HG03571 (cell line): Measurements from ENCODE around the gene ADSS1.
"Not testable (repeated sequence)": the region's sequence is repeated elsewhere in the genome, so short reads cannot be mapped to it uniquely, and the experiment has no call there.

Experiments
- ATAC-seq: cut with Tn5 transposase; IDR thresholded peaks from one replicate; pipeline ENCODE4 v1.9.1; 2021; ENCODE audit not compliant: unreplicated experiment

ADSS1 gene

DNA sequence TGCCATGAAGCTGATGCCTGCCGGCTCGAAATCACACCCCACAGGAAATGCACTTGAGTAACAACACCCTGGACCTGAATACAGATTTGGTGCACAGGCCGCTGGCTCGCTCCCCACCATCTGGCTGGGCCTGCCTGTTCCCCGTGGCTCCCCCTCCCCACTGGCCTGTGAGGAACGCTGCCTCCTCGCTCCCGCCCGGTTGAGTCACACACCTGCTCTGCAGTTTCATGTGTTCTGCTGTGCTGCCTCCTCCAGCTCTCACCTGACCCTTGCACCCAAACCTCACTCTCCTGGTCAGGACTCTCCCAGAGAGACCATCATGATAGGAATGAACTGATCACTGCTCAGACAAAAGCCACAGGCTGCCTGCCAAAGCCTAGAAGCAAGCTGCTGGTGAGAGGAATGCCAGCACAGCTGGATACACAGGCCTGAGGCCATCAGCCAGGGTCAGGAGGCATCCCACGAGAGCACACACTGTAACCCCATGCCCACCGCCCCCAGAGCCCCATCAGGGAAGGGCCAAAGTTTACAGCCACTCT, 25.2 kb downstream of the ADSS1 start:
- no peak for ATAC-seq

DNA sequence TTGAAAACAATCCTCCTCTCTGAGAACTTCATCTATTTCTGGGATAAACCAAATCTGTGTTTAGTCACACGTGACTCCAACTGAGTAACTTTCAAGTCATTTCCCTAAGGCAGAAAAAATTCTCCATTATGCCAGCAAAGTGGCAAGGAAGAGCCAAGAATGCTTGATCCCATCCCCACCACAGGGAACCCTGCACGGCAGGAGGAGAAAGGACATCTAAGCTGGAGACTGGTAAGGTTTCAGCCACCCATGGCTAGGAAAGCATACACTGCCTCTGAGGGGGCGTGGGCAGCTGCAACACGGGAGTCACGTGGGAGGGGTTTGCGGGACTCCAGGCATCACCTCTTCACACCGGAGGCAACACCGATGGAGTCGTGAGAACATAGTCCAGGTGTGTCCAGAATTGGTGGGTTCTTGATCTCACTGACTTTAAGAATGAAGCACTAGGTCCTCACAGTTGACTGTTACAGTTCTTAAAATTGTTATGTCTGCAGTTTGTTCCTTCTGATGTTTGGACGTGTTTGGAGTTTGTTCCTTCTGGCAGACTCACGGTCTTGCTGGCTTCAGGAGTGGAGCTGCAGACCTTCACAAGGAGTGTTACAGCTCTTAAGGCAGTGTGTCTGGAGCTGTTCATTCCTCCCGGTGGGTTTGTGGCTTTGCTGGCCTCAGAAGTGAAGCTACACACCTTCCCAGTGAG, 26.2 kb downstream of the ADSS1 start:
- ATAC-seq = no peak

DNA sequence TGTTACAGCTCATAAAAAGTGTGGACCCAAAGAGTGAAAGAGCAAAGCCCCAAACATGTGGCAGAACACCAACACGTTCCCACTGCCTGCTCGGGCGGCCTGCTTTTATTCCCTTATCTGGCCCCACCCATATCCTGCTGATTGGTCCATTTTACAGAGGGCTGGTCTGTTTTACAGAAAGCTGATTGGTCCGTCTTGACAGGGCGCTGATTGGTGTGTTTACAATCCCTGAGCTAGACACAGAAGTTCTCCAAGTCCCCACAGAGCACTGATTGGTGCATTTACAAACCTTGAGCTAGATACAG, 26.7 kb downstream of the ADSS1 start:
- ATAC-seq = not testable (repeated sequence)

DNA sequence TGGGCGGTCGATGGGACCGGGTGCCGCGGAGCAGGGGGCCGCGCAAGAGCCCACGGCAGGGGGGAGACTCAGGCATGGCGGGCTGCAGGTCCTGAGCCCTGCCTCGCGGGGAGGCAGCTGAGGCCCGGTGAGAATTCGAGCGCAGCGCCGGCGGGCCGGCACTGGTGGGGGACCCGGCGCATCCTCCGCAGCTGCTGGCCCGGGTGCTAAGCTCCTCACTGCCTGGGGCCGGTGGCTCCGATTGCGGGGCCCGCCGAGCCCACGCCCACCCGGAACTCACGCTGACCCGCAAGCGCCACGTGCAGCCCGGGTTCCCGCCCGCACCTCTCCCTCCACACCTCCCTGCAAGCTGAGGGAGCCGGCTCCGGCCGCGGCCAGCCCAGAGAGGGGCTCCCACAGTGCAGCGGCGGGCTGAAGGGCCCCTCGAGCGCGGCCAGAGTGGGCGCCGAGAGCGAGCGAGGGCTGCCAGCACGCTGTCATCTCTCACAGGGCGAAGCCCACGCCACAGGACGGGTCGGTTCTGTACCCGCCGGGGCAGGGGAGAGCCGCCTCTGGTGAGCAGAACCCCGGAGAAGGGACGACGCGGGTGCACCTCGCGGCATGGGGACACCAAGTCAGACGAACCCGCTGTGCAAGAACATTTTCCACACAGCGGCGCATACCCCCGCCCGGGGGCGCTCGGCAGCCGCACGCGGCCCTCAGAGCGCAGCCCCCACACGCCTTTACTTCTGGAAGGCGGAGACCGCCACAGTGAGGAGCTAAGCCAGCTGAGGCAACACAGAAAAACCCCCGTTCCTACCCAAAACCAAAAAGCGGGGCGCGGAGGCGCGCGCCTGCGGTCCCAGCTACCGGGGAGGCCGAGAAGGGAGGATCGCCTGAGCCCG, 27.8 kb downstream of the ADSS1 start:
- no peak for ATAC-seq

DNA sequence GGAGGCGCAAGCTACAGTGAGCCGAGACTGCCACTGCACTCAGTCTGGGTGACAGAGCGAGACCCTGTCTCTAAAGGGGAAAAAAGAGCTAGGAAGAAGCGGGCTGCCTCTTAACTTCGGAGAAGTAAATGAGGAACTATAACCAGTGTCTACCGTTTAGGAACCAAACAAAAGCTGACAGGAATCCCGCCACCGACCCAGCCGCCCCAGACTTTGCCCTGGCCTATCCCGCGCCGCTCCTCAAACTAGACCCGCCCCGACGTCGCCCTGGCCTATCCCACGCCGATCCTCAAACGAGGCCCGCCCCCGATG, 28.4 kb downstream of the ADSS1 start:
- no peak for ATAC-seq

DNA sequence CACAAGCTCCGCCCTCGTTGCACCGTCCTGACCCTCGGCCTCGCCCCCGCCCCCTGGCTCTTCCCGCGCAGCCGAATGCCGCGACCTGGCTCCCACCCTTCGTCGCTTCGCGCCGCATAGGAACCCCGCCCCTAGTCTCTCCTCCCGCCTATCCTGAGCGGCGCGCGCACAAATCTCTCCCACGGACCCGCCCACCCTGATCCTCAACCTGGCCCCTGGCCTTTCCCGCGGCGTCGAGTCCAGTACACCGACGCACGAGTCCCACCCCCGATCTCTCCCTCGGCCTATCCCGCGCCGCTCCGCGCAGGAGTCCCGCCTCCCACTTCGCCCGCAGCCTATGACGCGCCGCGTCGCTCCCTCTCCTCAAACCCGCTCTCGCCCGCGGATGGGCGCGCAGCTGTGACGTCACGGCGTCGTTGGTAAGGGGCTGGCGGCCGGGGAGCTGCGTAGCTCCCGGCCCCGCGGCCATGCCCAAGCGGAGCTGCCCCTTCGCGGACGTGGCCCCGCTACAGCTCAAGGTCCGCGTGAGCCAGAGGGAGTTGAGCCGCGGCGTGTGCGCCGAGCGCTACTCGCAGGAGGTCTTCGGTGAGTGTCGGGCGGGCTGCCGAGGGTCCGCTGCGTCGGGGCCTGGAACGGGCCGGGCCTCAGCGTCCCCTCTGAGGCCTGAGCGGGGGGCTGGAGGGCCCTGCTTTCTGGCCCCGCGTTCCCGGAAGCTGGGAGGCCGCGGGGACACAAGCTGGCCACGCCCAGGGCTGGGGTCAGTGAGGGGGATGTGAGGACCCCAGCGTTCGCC, 28.9 kb downstream of the ADSS1 start, which contains the start of gene SIVA1:
Gene SIVA1, plus strand, starts transcription at position 413 of the 793 bp plus-strand sequence. Its CDS starts 55 bp downstream, at position 468.
- ATAC-seq = peak; percentile 81

DNA sequence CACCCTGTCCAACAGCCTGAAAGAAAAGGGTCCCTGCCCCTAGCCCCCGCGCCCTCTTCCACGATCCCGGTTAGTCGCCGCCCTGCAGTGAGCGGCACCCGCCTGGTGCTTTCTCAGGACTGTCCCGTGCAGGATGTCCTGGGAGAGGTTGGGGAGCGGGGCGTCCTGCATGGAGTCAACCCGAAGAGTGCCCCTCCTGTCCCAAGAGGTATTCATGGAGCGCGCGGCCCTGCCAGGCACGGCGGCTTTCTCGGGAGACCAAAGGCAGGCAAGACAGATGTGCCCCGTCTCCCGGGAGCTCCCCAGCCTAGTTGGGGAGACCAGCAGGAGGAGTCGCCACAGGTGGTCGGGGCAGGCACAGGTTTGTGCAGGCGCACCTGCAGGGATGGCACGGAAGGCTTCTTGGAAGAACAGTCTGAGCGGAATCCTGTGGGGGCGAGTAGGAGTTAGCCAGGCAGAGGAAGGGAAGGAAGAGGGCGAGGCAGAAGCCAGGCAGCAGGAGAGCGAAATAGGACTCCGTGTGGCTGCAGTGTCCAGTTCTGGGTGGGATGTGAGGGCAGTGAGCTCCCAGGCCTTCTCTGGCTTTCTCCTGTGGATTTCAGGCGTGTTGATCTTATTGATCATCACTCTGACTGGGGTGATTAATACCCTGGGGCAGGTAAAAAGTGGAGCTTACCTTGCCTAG, 29.6 kb downstream of the ADSS1 start:
- no peak for ATAC-seq

DNA sequence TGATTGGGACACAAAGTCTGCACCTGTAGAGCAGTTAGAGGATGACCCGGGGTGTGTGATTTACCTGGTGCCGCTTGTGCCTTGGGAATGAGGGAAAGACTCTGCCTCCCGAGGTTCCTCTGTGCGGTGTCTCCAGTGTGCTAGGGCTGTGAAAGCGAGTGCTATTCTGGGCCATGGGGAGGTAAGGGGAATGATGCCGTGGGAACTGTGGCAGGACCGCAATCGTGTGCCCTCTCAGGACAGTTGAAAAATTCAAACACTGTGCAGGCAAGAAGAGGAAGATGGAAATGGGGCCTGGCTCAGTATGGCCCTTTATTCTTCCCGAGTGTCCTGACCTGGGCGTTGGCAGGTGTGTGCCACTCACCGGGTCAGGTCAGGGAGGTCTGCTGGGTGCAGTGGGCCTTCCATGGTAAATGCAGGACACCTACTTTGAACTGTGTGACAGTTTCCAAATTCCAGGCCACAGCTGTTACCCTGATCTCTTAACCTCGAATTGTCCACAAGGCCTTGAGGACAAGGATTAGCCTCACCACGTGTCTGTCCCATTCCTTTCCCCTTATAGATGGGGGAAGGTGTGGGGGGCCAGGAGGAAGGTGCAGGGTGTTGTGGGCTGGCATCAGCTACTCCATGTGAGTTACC, 30.3 kb downstream of the ADSS1 start:
- ATAC-seq = no peak

DNA sequence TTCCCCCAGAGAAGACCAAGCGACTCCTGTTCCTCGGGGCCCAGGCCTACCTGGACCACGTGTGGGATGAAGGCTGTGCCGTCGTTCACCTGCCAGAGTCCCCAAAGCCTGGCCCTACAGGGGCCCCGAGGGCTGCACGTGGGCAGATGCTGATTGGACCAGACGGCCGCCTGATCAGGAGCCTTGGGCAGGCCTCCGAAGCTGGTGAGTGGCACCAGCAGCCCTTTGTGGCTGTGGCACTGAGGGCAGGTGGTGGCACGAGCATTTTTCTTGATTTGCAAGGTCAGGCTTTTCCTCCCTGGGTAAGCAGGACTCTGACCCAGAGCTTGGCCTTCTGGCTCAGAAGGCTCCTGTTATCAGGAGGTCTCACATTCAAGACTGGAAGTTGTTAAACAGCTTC, 31.6 kb downstream of the ADSS1 start:
- no peak for ATAC-seq

DNA sequence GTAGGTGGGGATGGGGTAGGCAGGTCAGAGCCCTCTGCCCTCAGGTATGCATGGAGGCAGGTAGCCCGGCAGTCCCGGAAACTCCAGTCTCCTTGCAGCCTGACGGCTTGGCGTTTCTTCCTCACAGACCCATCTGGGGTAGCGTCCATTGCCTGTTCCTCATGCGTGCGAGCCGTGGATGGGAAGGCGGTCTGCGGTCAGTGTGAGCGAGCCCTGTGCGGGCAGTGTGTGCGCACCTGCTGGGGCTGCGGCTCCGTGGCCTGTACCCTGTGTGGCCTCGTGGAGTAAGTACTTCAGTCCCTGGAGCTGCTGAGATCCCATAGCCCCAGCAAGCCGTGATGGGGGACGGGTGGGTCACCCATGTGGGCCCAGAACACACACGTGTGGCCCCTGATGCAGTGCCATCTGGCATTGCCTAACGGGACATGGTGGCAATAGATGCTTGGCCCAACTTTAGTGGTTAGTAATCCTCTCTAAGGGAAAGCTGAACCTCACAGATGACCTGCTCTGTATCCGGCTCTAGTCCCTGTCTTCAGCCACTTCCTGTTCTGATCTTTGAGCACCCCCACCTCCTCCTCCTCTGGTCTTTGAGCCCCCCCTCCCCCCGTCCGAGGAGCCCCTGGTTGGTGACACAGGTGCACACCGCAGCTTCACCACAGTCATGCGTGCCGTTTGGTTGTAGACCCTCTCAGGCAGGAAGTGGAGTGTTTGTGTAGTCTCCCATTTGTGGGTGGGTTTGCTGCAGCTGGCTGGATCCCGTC, 32.6 kb downstream of the ADSS1 start:
- ATAC-seq = no peak

DNA sequence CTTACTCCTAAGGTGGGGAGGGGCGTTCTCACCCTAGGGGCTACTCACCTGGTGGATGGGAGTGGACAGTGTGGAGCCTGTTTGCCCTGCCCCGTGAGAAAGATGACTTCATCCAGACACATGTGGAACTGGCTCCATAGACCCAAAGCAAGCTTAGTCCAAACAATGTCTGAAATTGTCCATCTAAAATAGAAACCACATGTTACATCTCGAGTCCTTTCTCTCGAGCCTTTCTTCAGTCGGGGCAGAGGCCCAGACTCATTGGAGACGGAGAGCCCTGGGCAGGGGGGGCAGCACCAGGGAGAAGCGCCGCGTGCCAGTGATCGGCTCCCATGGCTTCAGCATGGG, 33.2 kb downstream of the ADSS1 start:
- ATAC-seq = no peak

DNA sequence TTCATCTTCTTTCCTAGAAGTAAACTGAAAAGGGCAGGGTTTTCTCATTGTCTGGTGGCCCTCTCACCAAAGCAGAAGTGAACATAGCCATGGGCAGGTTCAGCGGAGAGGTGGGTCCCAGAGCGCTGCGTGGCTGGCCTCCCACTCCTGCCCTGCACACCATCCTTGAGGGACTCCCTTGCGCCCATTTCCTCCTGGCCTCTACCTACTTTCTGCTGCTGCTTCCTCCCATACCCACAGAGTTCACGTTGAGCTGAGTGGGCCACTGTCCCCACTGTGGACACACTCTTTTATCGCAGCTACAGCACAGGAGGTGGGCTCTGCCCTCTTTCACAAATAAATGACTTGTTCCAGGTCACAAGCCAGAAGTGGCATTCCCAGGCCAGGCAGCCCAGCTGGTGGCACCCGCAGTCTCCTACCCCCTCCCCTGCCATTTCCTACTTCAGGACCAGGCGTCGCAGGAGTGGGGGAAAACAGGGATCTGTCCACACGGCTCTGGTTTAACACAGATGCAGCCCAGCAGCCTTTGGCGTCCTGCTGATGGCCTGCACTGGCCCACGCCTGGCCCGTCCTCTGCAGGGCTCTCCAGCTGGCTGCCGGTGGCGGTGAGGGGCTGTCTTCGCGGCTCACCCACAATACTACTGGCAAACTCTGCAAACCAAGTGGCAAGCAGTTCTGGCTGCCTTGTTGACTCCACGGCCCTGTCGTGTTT, 33.8 kb downstream of the ADSS1 start:
- ATAC-seq = no peak

DNA sequence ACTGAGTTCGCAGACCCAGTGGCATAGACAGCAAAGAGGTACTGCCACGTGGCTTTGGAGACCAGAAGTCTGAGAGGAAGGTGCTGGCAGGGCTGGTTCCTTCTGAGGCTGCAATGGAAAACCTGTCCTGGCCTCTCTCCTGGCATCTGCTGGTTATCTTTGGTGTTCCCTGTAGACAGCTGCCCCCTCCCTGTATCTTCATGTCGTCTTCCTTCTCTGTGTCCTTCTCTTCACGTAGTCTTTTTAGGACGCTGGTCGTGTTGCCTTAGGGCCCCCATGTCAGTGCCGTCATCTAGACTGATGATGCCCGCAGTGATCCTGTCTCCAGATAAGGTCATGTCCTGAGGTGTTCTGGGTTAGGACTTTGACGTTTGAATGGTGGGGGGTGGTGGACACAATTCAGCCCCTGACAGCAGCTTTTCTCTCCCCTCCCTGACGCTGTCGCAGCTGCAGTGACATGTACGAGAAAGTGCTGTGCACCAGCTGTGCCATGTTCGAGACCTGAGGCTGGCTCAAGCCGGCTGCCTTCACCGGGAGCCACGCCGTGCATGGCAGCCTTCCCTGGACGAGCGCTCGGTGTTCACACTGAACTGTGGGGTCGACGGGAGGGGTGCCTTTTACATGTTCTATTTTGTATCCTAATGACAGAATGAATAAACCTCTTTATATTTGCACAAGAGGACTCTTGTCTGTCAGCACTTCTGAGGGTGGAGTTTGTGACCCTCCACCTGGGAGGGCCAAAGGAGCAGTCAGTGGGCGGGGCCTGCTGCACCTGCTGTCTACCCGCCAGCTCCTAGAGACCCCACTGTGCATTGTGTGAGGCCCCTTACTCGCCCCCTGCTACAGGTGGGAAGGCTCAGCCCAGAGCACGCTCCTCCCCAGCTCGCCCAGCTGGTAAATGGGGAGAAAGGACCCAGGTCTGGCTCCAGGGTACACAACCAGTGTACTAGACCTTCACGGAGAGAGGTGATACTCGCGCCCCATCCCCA, 35.2 kb downstream of the ADSS1 start:
- ATAC-seq = no peak

DNA sequence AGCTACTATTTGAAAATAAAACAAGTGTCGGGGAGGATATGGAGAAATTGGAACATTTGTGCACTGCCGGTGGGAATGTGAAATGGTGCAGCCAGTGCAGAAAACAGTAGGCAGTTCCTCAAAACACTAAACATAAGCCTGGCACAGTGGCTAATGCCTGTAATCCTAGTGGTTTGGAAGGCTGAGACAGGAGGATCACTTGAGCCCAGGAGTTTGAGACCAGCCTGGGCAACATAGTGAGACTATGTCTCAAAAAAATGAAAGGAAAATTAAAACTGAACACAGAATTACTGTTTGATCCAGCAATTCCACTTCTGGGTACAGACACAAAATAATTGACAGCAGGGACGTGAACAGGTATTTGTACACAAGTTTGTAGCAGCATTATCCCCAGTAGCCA, 41.5 kb downstream of the ADSS1 start:
- no peak for ATAC-seq

DNA sequence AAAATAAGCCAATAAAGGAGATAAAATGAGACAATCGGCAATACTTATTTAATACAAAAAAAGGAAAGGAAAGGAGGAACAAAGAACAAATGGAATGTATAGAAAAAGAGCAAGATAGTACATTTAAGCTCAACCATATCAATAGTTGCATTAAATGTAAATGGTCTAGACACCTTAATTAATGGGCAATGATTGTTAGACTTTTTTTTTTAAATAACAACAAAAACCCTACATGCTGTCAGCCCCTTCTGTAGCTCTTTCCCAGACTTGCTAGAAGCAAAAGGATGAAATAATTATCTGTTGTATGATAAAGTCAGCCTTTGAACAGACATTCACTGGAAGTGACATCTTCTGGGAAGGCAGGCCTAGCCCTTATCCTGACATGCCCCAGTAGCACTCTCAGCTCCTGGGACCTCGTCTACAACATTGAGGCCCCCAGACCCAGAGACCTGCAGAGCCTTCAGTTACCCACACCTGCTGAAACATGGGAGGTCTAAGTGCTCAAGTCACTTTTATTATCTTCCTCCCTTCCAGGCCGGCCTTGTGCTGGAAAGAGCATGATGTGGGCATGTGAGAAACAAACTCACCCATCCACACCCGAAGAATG, 42.3 kb downstream of the ADSS1 start:
- ATAC-seq = no peak

DNA sequence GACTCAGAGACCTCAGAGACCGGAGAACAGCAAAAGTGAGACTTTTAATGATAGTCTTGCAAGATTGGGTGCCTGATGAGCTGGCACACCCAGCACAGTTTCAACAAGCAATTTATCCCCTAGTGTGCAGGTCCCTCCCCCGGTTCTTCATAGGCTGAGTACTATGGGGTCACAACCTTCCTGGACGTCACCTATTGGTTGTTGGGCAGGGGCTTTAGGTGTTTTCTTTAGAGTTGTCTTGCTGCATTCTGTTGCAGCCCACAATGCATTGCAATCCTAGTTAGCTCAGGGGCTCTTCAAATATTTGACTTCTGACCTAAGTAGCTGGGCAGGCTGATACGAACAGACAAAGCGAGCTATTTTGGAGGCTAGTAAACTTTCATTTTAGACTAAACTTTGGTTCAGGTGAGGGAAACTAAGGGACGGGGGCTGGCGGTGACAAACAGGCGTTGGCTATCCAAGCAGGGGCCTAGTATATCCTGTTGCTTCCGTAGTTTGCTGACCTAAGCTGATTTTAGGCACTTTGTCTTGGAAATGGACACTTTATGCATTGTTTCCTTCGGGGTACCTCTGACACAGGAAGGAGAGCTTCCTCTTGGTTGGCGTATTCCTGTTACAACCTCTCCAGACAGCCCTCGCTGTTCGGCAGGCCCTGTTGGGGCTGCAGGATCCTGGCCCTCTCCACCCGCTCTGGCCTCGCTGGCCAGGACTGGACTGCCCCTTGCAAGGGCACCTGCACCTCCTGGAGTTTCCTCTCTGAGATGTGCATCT, 43.0 kb downstream of the ADSS1 start:
- ATAC-seq = no peak

DNA sequence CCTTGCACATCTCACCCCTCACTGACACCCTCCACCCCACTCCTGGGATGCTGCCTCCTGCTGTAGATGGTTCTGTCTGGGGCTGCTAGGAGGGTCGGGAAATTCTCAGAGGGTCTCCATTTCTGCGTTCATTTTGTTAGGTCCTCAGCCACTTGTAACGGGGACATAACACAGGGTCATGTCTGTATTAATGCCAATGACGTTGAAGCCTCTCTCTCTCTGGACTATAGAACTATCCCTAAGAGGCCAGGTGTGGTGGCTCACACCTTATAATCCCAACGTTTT, 43.5 kb downstream of the ADSS1 start:
- ATAC-seq = no peak
